ENCODE measurements around the gene TMEM168.

DNA sequence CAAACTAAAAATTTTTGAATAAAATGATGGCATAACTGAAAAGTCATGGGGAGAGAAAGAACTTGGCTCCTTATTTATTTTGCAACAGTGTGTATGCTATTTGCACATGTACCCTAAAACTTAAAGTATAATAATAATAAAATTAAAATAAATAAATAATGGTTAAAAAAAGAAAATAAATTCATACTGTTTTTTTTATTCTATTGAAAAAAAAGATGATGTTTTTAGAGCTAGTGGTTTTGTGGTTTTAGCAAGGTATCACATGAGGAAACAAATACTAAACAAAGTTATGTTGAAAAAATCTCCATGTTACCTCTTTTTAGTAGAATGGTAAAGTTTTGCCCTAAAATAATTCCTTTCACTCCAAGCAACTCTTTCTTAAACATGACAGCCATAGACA, 26.2 kb downstream of the TMEM168 start:
- TF ChIP-seq, protein P1, sequence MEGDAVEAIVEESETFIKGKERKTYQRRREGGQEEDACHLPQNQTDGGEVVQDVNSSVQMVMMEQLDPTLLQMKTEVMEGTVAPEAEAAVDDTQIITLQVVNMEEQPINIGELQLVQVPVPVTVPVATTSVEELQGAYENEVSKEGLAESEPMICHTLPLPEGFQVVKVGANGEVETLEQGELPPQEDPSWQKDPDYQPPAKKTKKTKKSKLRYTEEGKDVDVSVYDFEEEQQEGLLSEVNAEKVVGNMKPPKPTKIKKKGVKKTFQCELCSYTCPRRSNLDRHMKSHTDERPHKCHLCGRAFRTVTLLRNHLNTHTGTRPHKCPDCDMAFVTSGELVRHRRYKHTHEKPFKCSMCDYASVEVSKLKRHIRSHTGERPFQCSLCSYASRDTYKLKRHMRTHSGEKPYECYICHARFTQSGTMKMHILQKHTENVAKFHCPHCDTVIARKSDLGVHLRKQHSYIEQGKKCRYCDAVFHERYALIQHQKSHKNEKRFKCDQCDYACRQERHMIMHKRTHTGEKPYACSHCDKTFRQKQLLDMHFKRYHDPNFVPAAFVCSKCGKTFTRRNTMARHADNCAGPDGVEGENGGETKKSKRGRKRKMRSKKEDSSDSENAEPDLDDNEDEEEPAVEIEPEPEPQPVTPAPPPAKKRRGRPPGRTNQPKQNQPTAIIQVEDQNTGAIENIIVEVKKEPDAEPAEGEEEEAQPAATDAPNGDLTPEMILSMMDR (IDR thresholded peaks at IDR 0.05), result no peak
- TF ChIP-seq POLR2AphosphoS5 (IDR thresholded peaks at IDR 0.05) (no peak), POLR2A (IDR thresholded peaks at IDR 0.05; ENCODE audit: low read depth) (no peak), EP300 (IDR thresholded peaks at IDR 0.05) (no peak)
